Adrenal gland (tissue), 12 donors: ENCODE data around the gene EIF4EBP3. TPM values are rescaled to one million over a fixed set of nuclear protein-coding genes. Genes with fewer than 3 reads are reported as not detected.

Experiments
- DNase-seq, 7 donors: peaks; one replicate each; pipeline ENCODE4 v3.0.0-alpha.2; 2019 to 2020
- H3K27ac ChIP-seq, 5 donors: fragments of 200-600 bp; sonication (generic) in 4 of 5; 1 replicate in 3 of 5; 2 replicates in 2 of 5; pipeline versions ENCODE4 v1.5.1 to v1.8.0; 2016 to 2020; ENCODE audit warnings: mild to moderate bottlenecking in 1 of 5
- H3K27me3 ChIP-seq: fragments of 200-600 bp; 2 replicates; pipeline ENCODE4 v1.8.0; 2021
- H3K36me3 ChIP-seq, 2 donors: fragments of 200-600 bp; replicated peaks in 1 of 2; 1 replicate in 1 of 2; 2 replicates in 1 of 2; pipeline versions ENCODE4 v1.5.1 to v1.8.0; 2018 to 2022
- H3K4me1 ChIP-seq, 2 donors: fragments of 200-600 bp; replicated peaks in 1 of 2; 1 replicate in 1 of 2; 2 replicates in 1 of 2; pipeline versions ENCODE4 v1.5.1 to v1.8.0; 2018 to 2021
- H3K4me3 ChIP-seq, 4 donors: fragments of 200-600 bp; sonication (generic) in 3 of 4; one replicate each; pipeline ENCODE4 v1.5.1; 2016 to 2018
- H3K9me3 ChIP-seq, 3 donors: fragments of 200-600 bp; sonication (generic) in 1 of 3; replicated peaks in 1 of 3; 1 replicate in 2 of 3; 2 replicates in 1 of 3; pipeline versions ENCODE4 v1.5.1 to v1.8.0; 2016 to 2021
- CTCF ChIP-seq, 6 experiments: fragments of 450-650 bp in 4 of 6; fragments of 200-600 bp in 2 of 6; sonication (generic) in 1 of 6; IDR thresholded peaks; 1 replicate in 5 of 6; 2 replicates in 1 of 6; pipeline versions ENCODE4 v1.5.1 to v1.8.0; 2016 to 2021; ENCODE audit warnings: antibody characterized with exemption in 6 of 6, mild to moderate bottlenecking in 2 of 6, moderate library complexity in 1 of 6
- POLR2A ChIP-seq, 2 donors: fragments of 450-650 bp; IDR thresholded peaks; one replicate each; pipeline ENCODE4 v1.6.1; 2017; ENCODE audit warnings: antibody characterized with exemption in 2 of 2, mild to moderate bottlenecking in 2 of 2, moderate library complexity in 1 of 2
- whole genome bisulfite sequencing, 4 donors: extraction: QIAGEN DNeasy Blood & Tissue Kit in 2 of 4; methylation state at CpG; one replicate each; pipeline versions ENCODE4 v1.1.5 to v1.1.7; 2013 to 2017; 5-methylcytosine and 5-hydroxymethylcytosine counted together
- intact Hi-C, 2 donors: fragments of 100-400 bp; cut with DNase I; formaldehyde crosslinking; loops; one replicate each; pipeline versions ENCODE4 v1.14.1 to v1.15.0; 2022 to 2023
- polyA plus RNA-seq, 3 donors: library from polyadenylated mRNA; stranded (reverse); fragments of 200-250 nt in 2 of 3; fragments of 350-450 nt in 1 of 3; fragmentation: Illumina TruSeq in 1 of 3; extraction: RNeasy Lipid Tissue Mini Kit (QIAGEN cat#74804) in 1 of 3; gene quantifications; one replicate each; pipeline ENCODE4 v1.2.3, GENCODE V29; 2013 to 2014
- total RNA-seq, 9 donors: library from RNA; depleted of rRNA in 4 of 9; stranded (reverse); fragments of >200 nt in 4 of 9; fragments of 120-200 nt in 1 of 9; fragmentation: NEBNext Ultra II Directional in 1 of 9; extraction: Animal tissue kit (Norgen Biotek cat#: 25700) in 1 of 9; gene quantifications; one replicate each; pipeline versions ENCODE4 v1.1.0 to v1.2.4, GENCODE V29; 2013 to 2023
- donor health status: healthy with polysubstance abuse.
- donor health status: Bipolar disorder and iron deficiency.
- donor health status: DM: yes; HTN: yes; CAD: no.
- donor health status: DM: no; HTN: no; CAD: no.
- donor health status: DM: no; HTN: no; CAD: no.
- donor health status: DM: yes; HTN: yes; CAD: no.

EIF4EBP3 gene
- total and polyA plus RNA-seq, 12 donors: 5.9 to 158 (median 40.7) TPM

GRCh38 chr5:140540227-140540626, 7.2 kb upstream of the EIF4EBP3 start:
- Histone ChIP-seq H3K36me3 (peaks cover 0 to 91% of the 10 kb centered on the region in 2 donors), H3K27ac (no peak overlapping the region), H3K9me3 (no peaks in the 10 kb centered on the region), H3K27me3 (no peaks in the 10 kb centered on the region), H3K4me1 (no peaks in the 10 kb centered on the region), H3K4me3 (no peak overlapping the region)
- intact Hi-C loops: loop anchor here in 1 of 2 donors (10.0 kb wide), 1 partner anchor 155 kb away; the partner anchor contains the start of genes HARS1 and HARS2
- 96 to 100% (median 99%) methylated on average over 1 of the region's 1 CpG for WGBS, 4 donors
- TF ChIP-seq CTCF (IDR thresholded peaks at IDR 0.05): no peak
- no peak for TF ChIP-seq POLR2A (IDR thresholded peaks at IDR 0.05)
- DNase-seq: no peak

- peaks cover 12 to 18% of the 10 kb centered on the region in 2 donors for H3K4me1 ChIP-seq
- no peaks in the 10 kb centered on the region for H3K27me3 ChIP-seq
- 94 to 96% (median 96%) methylated on average over 5 of the region's 5 CpGs for WGBS, 4 donors
- no peaks in the 10 kb centered on the region for H3K9me3 ChIP-seq
- TF ChIP-seq CTCF (IDR thresholded peaks at IDR 0.05) (no peak), POLR2A (IDR thresholded peaks at IDR 0.05) (no peak)
- intact Hi-C loops: loop anchor here in 1 of 2 donors (10.0 kb wide), 1 partner anchor 152 kb away; the partner anchor contains the start of genes HARS1 and HARS2
- H3K36me3 ChIP-seq: peaks cover 0 to 71% of the 10 kb centered on the region in 2 donors
- no peak overlapping the region for H3K4me3 ChIP-seq
- DNase-seq: no peak
- no peak overlapping the region for H3K27ac ChIP-seq
Observed at GRCh38 chr5:140542972-140543371, 4.5 kb upstream of the EIF4EBP3 start.

- intact Hi-C loops: loop anchor here in 1 of 2 donors (10.0 kb wide), 1 partner anchor 150 kb away; the partner anchor contains the start of genes HARS1 and HARS2
- 92 to 99% (median 96%) methylated on average over 7 of the region's 7 CpGs for WGBS, 4 donors
- peaks cover 0 to 58% of the 10 kb centered on the region in 2 donors for H3K36me3 ChIP-seq
Observed at GRCh38 chr5:140544986-140545385, 2.5 kb upstream of the EIF4EBP3 start.

GRCh38 chr5:140545606-140546005, 1.9 kb upstream of the EIF4EBP3 start:
- TF ChIP-seq POLR2A (IDR thresholded peaks at IDR 0.05) (no peak), CTCF (IDR thresholded peaks at IDR 0.05) (no peak)
- Histone ChIP-seq H3K4me1 (peaks cover 31 to 41% of the 10 kb centered on the region in 2 donors), H3K9me3 (no peaks in the 10 kb centered on the region), H3K4me3 (no peak overlapping the region), H3K27me3 (no peaks in the 10 kb centered on the region), H3K27ac (peak overlapping the region in 2 of 5 donors; percentile 99), H3K36me3 (peaks cover 0 to 58% of the 10 kb centered on the region in 2 donors)
- no peak for DNase-seq
- intact Hi-C loops: loop anchor here in 1 of 2 donors (10.0 kb wide), 1 partner anchor 149 kb away; the partner anchor contains the start of genes HARS1 and HARS2
- WGBS, 4 donors: 93 to 99% (median 98%) methylated on average over 10 of the region's 10 CpGs

More at GRCh38 chr5:140544986-140545385, 2.5 kb upstream of the EIF4EBP3 start:
- TF ChIP-seq CTCF (IDR thresholded peaks at IDR 0.05): no peak
- no peak for TF ChIP-seq POLR2A (IDR thresholded peaks at IDR 0.05)
- peaks cover 31 to 38% of the 10 kb centered on the region in 2 donors for H3K4me1 ChIP-seq
- no peak for DNase-seq
- no peak overlapping the region for H3K4me3 ChIP-seq
- H3K27ac ChIP-seq: no peak overlapping the region
- H3K27me3 ChIP-seq: no peaks in the 10 kb centered on the region
- no peaks in the 10 kb centered on the region for H3K9me3 ChIP-seq
